ENCODE results near the gene VAV1.

Gene VAV1

GRCh38 chr19:6793411-6793810 lies 20.9 kb downstream of the VAV1 start:
- no peak overlapping the region for H3K9ac ChIP-seq (ENCODE audit: low read length)
- H2BK15ac ChIP-seq (ENCODE audit: low read depth, poor library complexity, severe bottlenecking): no peak overlapping the region
- H2AFZ ChIP-seq (ENCODE audit: low read depth, low read length): no peak overlapping the region
- no peak for DNase-seq
- H3K27ac ChIP-seq (ENCODE audit: low read length, poor library complexity, severe bottlenecking): no peak overlapping the region
- H3K36me3 ChIP-seq (ENCODE audit: control insufficient read depth in 1 of 2, insufficient read depth in 2 of 2, low read depth in 1 of 2, low read length in 2 of 2): no peaks in the 10 kb centered on the region
- H3K18ac ChIP-seq (ENCODE audit: low read depth in 1 of 2, low read length in 2 of 2): no peak overlapping the region
- H3K23ac ChIP-seq (ENCODE audit: low read length in 2 of 2): no peak overlapping the region
- H2BK12ac ChIP-seq (ENCODE audit: low read length in 2 of 2): no peak overlapping the region
- H3K4me3 ChIP-seq (ENCODE audit: insufficient read depth in 1 of 2, low read depth in 1 of 2, low read length in 2 of 2): no peak overlapping the region
- H3K4me2 ChIP-seq (ENCODE audit: low read length, poor library complexity, severe bottlenecking): no peak overlapping the region
- no peaks in the 10 kb centered on the region for H3K79me1 ChIP-seq (replicated peaks; ENCODE audit: low read length, poor library complexity, severe bottlenecking)
- H3K27me3 ChIP-seq (ENCODE audit: control insufficient read depth in 1 of 2, insufficient read depth in 1 of 2, low read length in 2 of 2): peaks cover 0 to 12% of the 10 kb centered on the region in 2 experiments
- H2AK5ac ChIP-seq (ENCODE audit: low read length, severe bottlenecking): no peak overlapping the region
- H4K91ac ChIP-seq (ENCODE audit: low read length): no peak overlapping the region
- H3K4me1 ChIP-seq (ENCODE audit: control insufficient read depth, insufficient read depth, low read depth, low read length): no peaks in the 10 kb centered on the region
- 90% methylated on average over 2 of the region's 4 CpGs for WGBS
- H2BK120ac ChIP-seq (ENCODE audit: low read depth, low read length): no peak overlapping the region
- no peak overlapping the region for H3K14ac ChIP-seq (ENCODE audit: low read length in 2 of 2)
- no peak overlapping the region for H4K8ac ChIP-seq (ENCODE audit: low read length)
- no peak overlapping the region for H2BK5ac ChIP-seq (ENCODE audit: low read depth, low read length, poor library complexity, severe bottlenecking)
- H3K4ac ChIP-seq (ENCODE audit: low read depth in 1 of 2, low read length in 2 of 2): no peak overlapping the region
- H3K9me3 ChIP-seq (ENCODE audit: control insufficient read depth, low read length): peaks cover 4% of the 10 kb centered on the region

DNA sequence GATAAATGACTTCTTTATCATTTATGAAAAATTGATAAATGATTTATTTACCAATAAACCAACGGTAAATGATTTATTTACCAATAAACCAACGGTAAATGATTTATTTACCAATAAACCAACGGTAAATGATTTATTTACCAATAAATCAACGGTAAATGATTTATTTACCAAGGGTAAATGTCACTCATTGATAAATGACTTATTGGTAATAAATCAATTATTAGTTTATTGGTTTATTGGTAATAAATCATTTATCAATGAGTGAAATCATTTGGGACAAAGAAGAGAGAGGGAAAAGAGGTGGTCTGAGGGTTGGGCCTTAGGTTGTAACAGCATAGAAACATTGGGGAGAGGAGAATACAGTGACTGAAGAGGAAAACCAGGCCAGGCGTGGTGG lies 21.5 kb downstream of the VAV1 start:
- Histone ChIP-seq H2AFZ (ENCODE audit: low read depth, low read length) (no peak overlapping the region), H3K27me3 (ENCODE audit: control insufficient read depth in 1 of 2, insufficient read depth in 1 of 2, low read length in 2 of 2) (peaks cover 0 to 12% of the 10 kb centered on the region in 2 experiments), H3K14ac (ENCODE audit: low read length in 2 of 2) (no peak overlapping the region), H3K4me2 (ENCODE audit: low read length, poor library complexity, severe bottlenecking) (no peak overlapping the region), H2AK5ac (ENCODE audit: low read length, severe bottlenecking) (no peak overlapping the region), H3K4ac (ENCODE audit: low read depth in 1 of 2, low read length in 2 of 2) (no peak overlapping the region), H3K9me3 (ENCODE audit: control insufficient read depth, low read length) (peaks cover 4% of the 10 kb centered on the region), H2BK5ac (ENCODE audit: low read depth, low read length, poor library complexity, severe bottlenecking) (no peak overlapping the region), H3K4me3 (ENCODE audit: insufficient read depth in 1 of 2, low read depth in 1 of 2, low read length in 2 of 2) (no peak overlapping the region), H3K23ac (ENCODE audit: low read length in 2 of 2) (no peak overlapping the region), H3K18ac (ENCODE audit: low read depth in 1 of 2, low read length in 2 of 2) (no peak overlapping the region), H4K8ac (ENCODE audit: low read length) (no peak overlapping the region), H3K36me3 (ENCODE audit: control insufficient read depth in 1 of 2, insufficient read depth in 2 of 2, low read depth in 1 of 2, low read length in 2 of 2) (no peaks in the 10 kb centered on the region), H4K91ac (ENCODE audit: low read length) (no peak overlapping the region), H3K9ac (ENCODE audit: low read length) (no peak overlapping the region), H2BK15ac (ENCODE audit: low read depth, poor library complexity, severe bottlenecking) (no peak overlapping the region), H2BK120ac (ENCODE audit: low read depth, low read length) (no peak overlapping the region), H2BK12ac (ENCODE audit: low read length in 2 of 2) (no peak overlapping the region), H3K27ac (ENCODE audit: low read length, poor library complexity, severe bottlenecking) (no peak overlapping the region), H3K4me1 (ENCODE audit: control insufficient read depth, insufficient read depth, low read depth, low read length) (no peaks in the 10 kb centered on the region), H3K79me1 (replicated peaks; ENCODE audit: low read length, poor library complexity, severe bottlenecking) (no peaks in the 10 kb centered on the region)
- no peak for DNase-seq
- WGBS: 84% methylated on average over 3 of the region's 5 CpGs

DNA sequence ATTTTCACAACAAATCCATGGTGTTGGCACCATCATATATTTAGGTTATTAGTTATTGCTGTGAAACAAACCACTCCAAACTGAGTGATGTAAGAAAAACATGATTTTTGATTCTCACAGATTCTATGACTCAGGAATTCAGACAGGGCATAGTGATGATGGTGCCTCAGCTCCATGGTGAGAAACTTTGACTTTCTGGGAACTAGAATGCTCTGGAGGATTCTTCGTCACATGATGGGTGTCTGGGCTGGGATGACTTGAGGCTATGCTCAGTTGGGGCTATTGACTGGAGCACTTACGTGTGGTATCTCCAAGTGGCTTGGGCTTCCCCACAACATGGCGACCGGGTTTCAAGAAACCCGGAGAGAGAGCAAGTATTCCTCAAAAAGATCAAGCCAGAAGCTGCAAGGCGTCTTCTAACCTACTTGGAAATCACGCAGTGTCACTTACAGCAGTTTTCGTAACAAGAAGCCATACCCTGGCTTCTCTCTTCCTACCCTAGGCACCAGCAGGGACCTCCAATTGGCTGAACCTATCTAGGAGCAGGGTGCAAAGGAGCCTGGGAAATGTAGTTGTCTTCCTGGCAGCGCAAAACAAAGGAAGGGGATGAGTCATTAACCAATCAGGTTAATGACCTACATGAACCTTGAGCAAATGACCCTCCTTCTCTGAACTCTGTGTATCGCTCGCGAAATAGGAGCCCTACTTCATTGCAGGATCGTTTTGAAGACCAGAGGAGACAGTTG lies 22.4 kb downstream of the VAV1 start:
- H2BK15ac ChIP-seq (ENCODE audit: low read depth, poor library complexity, severe bottlenecking): no peak overlapping the region
- no peak overlapping the region for H3K18ac ChIP-seq (ENCODE audit: low read depth in 1 of 2, low read length in 2 of 2)
- H3K9me3 ChIP-seq (ENCODE audit: control insufficient read depth, low read length): peaks cover 4% of the 10 kb centered on the region
- no peak overlapping the region for H3K27ac ChIP-seq (ENCODE audit: low read length, poor library complexity, severe bottlenecking)
- H3K79me1 ChIP-seq (replicated peaks; ENCODE audit: low read length, poor library complexity, severe bottlenecking): no peaks in the 10 kb centered on the region
- H2AFZ ChIP-seq (ENCODE audit: low read depth, low read length): no peak overlapping the region
- H2AK5ac ChIP-seq (ENCODE audit: low read length, severe bottlenecking): no peak overlapping the region
- no peak overlapping the region for H2BK120ac ChIP-seq (ENCODE audit: low read depth, low read length)
- H3K4me2 ChIP-seq (ENCODE audit: low read length, poor library complexity, severe bottlenecking): no peak overlapping the region
- peaks cover 0 to 12% of the 10 kb centered on the region in 2 experiments for H3K27me3 ChIP-seq (ENCODE audit: control insufficient read depth in 1 of 2, insufficient read depth in 1 of 2, low read length in 2 of 2)
- WGBS: 87% methylated on average over 12 of the region's 13 CpGs
- H2BK5ac ChIP-seq (ENCODE audit: low read depth, low read length, poor library complexity, severe bottlenecking): no peak overlapping the region
- no peak overlapping the region for H3K9ac ChIP-seq (ENCODE audit: low read length)
- no peaks in the 10 kb centered on the region for H3K36me3 ChIP-seq (ENCODE audit: control insufficient read depth in 1 of 2, insufficient read depth in 2 of 2, low read depth in 1 of 2, low read length in 2 of 2)
- H4K91ac ChIP-seq (ENCODE audit: low read length): no peak overlapping the region
- H3K23ac ChIP-seq (ENCODE audit: low read length in 2 of 2): no peak overlapping the region
- H2BK12ac ChIP-seq (ENCODE audit: low read length in 2 of 2): no peak overlapping the region
- no peak overlapping the region for H3K4me3 ChIP-seq (ENCODE audit: insufficient read depth in 1 of 2, low read depth in 1 of 2, low read length in 2 of 2)
- no peak for DNase-seq
- no peak overlapping the region for H3K4ac ChIP-seq (ENCODE audit: low read depth in 1 of 2, low read length in 2 of 2)
- no peaks in the 10 kb centered on the region for H3K4me1 ChIP-seq (ENCODE audit: control insufficient read depth, insufficient read depth, low read depth, low read length)
- H3K14ac ChIP-seq (ENCODE audit: low read length in 2 of 2): no peak overlapping the region
- H4K8ac ChIP-seq (ENCODE audit: low read length): no peak overlapping the region

GRCh38 chr19:6796278-6796677 lies 23.8 kb downstream of the VAV1 start:
- Histone ChIP-seq H3K27me3 (ENCODE audit: control insufficient read depth in 1 of 2, insufficient read depth in 1 of 2, low read length in 2 of 2) (peaks cover 0 to 5% of the 10 kb centered on the region in 2 experiments), H3K4me2 (ENCODE audit: low read length, poor library complexity, severe bottlenecking) (no peak overlapping the region), H3K9me3 (ENCODE audit: control insufficient read depth, low read length) (peaks cover 4% of the 10 kb centered on the region), H2BK15ac (ENCODE audit: low read depth, poor library complexity, severe bottlenecking) (no peak overlapping the region), H2BK5ac (ENCODE audit: low read depth, low read length, poor library complexity, severe bottlenecking) (no peak overlapping the region), H3K27ac (ENCODE audit: low read length, poor library complexity, severe bottlenecking) (no peak overlapping the region), H2AFZ (ENCODE audit: low read depth, low read length) (no peak overlapping the region), H3K36me3 (ENCODE audit: control insufficient read depth in 1 of 2, insufficient read depth in 2 of 2, low read depth in 1 of 2, low read length in 2 of 2) (no peaks in the 10 kb centered on the region), H4K91ac (ENCODE audit: low read length) (no peak overlapping the region), H4K8ac (ENCODE audit: low read length) (no peak overlapping the region), H3K23ac (ENCODE audit: low read length in 2 of 2) (no peak overlapping the region), H3K4me1 (ENCODE audit: control insufficient read depth, insufficient read depth, low read depth, low read length) (peaks cover 3% of the 10 kb centered on the region), H3K14ac (ENCODE audit: low read length in 2 of 2) (no peak overlapping the region), H3K9ac (ENCODE audit: low read length) (no peak overlapping the region), H3K18ac (ENCODE audit: low read depth in 1 of 2, low read length in 2 of 2) (no peak overlapping the region), H2BK12ac (ENCODE audit: low read length in 2 of 2) (no peak overlapping the region), H2AK5ac (ENCODE audit: low read length, severe bottlenecking) (no peak overlapping the region), H3K4ac (ENCODE audit: low read depth in 1 of 2, low read length in 2 of 2) (no peak overlapping the region), H2BK120ac (ENCODE audit: low read depth, low read length) (no peak overlapping the region), H3K79me1 (replicated peaks; ENCODE audit: low read length, poor library complexity, severe bottlenecking) (no peaks in the 10 kb centered on the region), H3K4me3 (ENCODE audit: insufficient read depth in 1 of 2, low read depth in 1 of 2, low read length in 2 of 2) (no peak overlapping the region)
- no peak for DNase-seq
- 73% methylated on average over 4 of the region's 4 CpGs for WGBS
